Stimulated activated CD4-positive, alpha-beta T cell treated with anti-CD3 and anti-CD28 coated beads, Interleukin-12 subunit alpha, Interleukin-12 subunit beta, amount 100 ng/mL, for 4 hours (primary cell): ENCODE data around the gene RNU2-63P.
A peak's percentile ranks its signal among the peaks of the same experiment; 100 is the strongest.
"Not testable (repeated sequence)": the region's sequence is repeated elsewhere in the genome, so short reads cannot be mapped to it uniquely, and the experiment has no call there.

Experiments
- DNase-seq: peaks from one replicate; pipeline ENCODE4 v3.0.0-alpha.2; 2020

RNU2-63P gene

GRCh38 chr2:88016086-88016959, at the start of gene RNU2-63P:
RNU2-63P (minus strand) TSS chr2:88016547.
- peak; percentile 75 for DNase-seq

- no peak for DNase-seq
Measured at GRCh38 chr2:88061295-88061694, 44.9 kb upstream of the RNU2-63P start.

- no peak for DNase-seq
Measured at GRCh38 chr2:88060907-88061275, 44.5 kb upstream of the RNU2-63P start.

GRCh38 chr2:88059979-88060906, 43.9 kb upstream of the RNU2-63P start:
- no peak for DNase-seq

- DNase-seq = no peak
Measured at GRCh38 chr2:88058191-88058590, 41.8 kb upstream of the RNU2-63P start.

GRCh38 chr2:88057437-88057844, 41.1 kb upstream of the RNU2-63P start:
- DNase-seq = no peak

- DNase-seq = peak; percentile 90
Measured at GRCh38 chr2:88055371-88056128, 39.2 kb upstream of the RNU2-63P start, which contains the start of gene KRCC1. KRCC1 (minus strand) TSS chr2:88055783; CDS start chr2:88028563, 27,220 bp downstream.

- no peak for DNase-seq
Measured at GRCh38 chr2:88054782-88055370, 38.5 kb upstream of the RNU2-63P start.

- no peak for DNase-seq
Measured at GRCh38 chr2:88053934-88054781, 37.8 kb upstream of the RNU2-63P start.

- DNase-seq = no peak
Measured at GRCh38 chr2:88053296-88053695, 36.9 kb upstream of the RNU2-63P start.

GRCh38 chr2:88051792-88052191, 35.4 kb upstream of the RNU2-63P start:
- DNase-seq = no peak

- no peak for DNase-seq
Measured at GRCh38 chr2:88049622-88050021, 33.3 kb upstream of the RNU2-63P start.

GRCh38 chr2:88048541-88048940, 32.2 kb upstream of the RNU2-63P start:
- no peak for DNase-seq

GRCh38 chr2:88045561-88045960, 29.2 kb upstream of the RNU2-63P start:
- DNase-seq = not testable (repeated sequence)

GRCh38 chr2:88042476-88042875, 26.1 kb upstream of the RNU2-63P start:
- no peak for DNase-seq

GRCh38 chr2:88038263-88039105, 22.1 kb upstream of the RNU2-63P start:
- no peak for DNase-seq

- no peak for DNase-seq
Measured at GRCh38 chr2:88036606-88037005, 20.3 kb upstream of the RNU2-63P start.

GRCh38 chr2:88036182-88036581, 19.8 kb upstream of the RNU2-63P start:
- DNase-seq = no peak

- DNase-seq = no peak
Measured at GRCh38 chr2:88032070-88032702, 15.8 kb upstream of the RNU2-63P start.

- DNase-seq = no peak
Measured at GRCh38 chr2:88028931-88029330, 12.6 kb upstream of the RNU2-63P start.
